Erythroblast (primary cell): ENCODE measurements around the gene EPN1.

Source experiments
- DNase-seq, 2 experiments: peaks; one replicate each; lab custom pipeline; 2025; lab: John Stamatoyannopoulos, UW
- GATA1 ChIP-seq: IDR thresholded peaks from 2 replicates; pipeline ENCODE4 v1.6.1; 2011; ENCODE audit warnings: low read depth, mild to moderate bottlenecking, control low read depth, low read length, moderate library complexity
- POLR2A ChIP-seq: IDR thresholded peaks from 2 replicates; pipeline ENCODE4 v1.6.1; 2011; ENCODE audit warnings: mild to moderate bottlenecking, low read length

Gene EPN1

DNA sequence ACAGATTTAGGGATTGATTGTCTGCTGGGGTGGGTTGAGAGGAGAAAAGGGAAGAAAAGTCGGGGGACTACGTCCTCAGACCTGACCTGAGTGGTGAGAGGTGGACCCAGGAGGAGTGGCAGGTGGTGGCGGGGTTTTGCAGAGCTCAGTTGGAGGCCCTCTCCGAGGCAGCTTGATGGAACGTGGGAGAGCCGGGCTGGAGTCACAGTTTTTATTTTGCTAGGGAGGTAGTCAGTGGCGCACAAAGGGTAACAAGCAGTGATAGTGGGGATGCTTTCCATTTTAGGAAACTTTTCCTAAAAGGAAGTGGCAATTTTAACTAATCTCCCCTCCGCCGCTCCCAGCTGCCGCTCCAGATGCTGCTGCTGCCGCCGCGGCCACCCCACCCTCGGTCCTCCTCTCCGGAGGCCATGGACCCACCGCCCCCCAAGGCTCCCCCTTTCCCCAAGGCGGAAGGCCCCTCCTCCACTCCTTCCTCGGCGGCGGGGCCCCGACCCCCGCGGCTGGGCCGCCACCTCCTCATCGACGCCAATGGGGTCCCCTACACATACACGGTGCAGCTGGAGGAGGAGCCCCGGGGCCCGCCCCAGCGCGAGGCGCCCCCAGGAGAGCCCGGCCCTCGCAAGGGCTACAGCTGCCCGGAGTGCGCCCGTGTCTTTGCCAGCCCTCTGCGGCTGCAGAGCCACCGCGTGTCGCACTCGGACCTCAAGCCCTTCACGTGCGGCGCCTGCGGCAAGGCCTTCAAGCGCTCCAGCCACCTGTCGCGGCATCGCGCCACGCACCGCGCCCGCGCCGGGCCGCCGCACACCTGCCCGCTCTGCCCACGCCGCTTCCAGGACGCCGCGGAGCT lies 32.6 kb upstream of the EPN1 start:
- TF ChIP-seq POLR2A, result no peak
- TF ChIP-seq GATA1, result no peak
- DNase-seq, result peak; percentile 47 to 56

GRCh38 chr19:55643003-55643886 lies 31.8 kb upstream of the EPN1 start, which contains the start of gene ZNF581:
Gene ZNF581, plus strand, starts transcription at chr19:55643649. Its CDS starts 923 bp downstream, at chr19:55644572.
- TF ChIP-seq POLR2A (peak; percentile 70), GATA1 (no peak)
- DNase-seq, result peak; percentile 84 to 89

DNA sequence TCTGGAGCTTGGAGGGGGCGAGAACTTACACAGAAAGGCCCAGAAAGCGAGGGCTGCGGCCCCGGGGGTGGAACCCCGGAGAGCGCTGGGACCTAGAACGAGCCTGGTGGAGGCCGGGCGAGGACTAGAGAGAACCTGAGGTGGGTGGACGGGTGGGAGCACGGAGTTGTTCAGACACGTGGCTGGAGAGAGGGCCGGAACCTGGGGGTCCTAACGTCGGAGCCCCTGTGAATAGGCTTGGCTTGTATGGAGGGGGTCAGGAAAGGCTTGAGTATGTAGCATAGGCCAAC lies 31.2 kb upstream of the EPN1 start:
- no peak for TF ChIP-seq GATA1
- no peak for TF ChIP-seq POLR2A
- peak; percentile 58 to 66 for DNase-seq

DNA sequence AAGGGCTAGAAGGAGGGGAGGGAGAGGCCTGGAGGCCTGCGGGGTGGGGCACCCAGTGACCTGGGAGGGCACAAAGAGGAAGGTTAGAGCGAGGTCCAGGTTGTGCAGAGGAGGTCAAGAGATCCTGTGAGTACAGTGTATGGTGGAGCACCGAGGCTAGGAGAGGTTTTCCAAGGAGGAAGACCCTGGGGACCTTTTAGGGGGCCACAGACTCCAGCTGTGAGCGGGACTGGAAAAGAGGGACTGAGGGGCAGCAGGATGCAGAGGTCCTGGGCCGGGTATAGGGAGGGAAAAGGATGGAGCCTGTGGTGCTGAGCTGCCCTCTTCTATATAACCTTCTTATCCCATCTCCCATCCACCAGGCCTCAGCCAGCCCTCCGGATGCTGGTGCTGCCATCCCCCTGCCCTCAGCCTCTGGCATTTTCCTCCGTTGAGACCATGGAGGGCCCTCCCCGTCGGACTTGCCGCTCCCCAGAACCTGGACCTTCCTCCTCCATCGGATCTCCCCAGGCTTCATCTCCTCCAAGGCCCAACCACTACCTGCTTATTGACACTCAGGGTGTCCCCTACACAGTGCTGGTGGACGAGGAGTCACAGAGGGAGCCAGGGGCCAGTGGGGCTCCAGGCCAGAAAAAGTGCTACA lies 30.7 kb upstream of the EPN1 start:
- TF ChIP-seq POLR2A, result no peak
- no peak for DNase-seq

GRCh38 chr19:55644842-55645511 lies 30.0 kb upstream of the EPN1 start:
- DNase-seq, result no peak
- TF ChIP-seq GATA1 (no peak), POLR2A (no peak)

- no peak for TF ChIP-seq POLR2A
- TF ChIP-seq GATA1, result no peak
- no peak for DNase-seq
Observed at GRCh38 chr19:55645512-55645881, 29.5 kb upstream of the EPN1 start.

- TF ChIP-seq POLR2A (no peak), GATA1 (no peak)
- DNase-seq, result no peak
Observed at GRCh38 chr19:55646889-55647731, 27.9 kb upstream of the EPN1 start.

DNA sequence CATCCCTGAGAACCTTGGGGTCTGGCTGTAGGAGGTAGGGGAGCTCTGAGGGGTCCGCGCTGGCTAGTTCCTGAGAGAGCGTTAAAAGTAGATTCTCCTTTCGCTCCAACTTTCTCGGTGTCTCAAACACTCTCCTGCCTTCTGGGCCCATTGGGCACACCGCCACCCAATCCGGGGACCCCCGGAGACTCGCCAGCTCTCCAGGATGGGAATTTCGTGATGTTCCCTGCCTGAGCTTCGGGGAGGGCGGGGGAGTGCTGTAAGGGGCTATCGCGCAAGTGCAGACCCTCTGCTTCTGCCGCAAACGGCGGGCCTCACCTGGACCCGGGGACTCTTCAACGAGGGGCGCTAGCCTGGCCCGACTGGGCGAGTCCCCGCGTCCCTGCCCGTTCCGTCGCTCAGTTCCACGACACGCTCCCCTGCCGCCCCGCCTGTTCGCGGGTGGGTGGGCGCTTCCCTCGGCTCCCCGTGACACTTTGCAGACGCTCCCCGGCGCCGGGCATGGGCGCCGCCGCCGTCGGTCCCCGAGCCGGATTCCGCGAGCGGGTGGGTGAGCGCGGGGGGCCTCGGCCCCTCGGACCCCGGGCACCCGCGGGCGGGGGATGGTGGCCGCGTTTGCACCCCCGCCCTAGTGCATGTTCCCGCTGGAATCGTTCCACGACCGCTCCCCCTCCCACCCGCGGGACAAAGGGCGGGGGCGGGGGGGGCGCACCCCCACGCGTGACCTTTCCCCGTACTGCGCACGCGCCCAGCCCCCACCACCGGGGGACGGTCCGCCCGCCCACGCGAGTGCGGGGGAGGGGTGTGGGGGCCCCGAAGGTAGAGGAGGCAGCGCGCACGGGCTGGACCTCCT lies 27.1 kb upstream of the EPN1 start, which contains the start of gene CCDC106:
TSS of gene CCDC106 (plus strand) at position 481 of the 853 bp plus-strand sequence. CDS start 835 bp downstream, outside the sequence.
- peak; percentile 58 to 68 for DNase-seq

DNA sequence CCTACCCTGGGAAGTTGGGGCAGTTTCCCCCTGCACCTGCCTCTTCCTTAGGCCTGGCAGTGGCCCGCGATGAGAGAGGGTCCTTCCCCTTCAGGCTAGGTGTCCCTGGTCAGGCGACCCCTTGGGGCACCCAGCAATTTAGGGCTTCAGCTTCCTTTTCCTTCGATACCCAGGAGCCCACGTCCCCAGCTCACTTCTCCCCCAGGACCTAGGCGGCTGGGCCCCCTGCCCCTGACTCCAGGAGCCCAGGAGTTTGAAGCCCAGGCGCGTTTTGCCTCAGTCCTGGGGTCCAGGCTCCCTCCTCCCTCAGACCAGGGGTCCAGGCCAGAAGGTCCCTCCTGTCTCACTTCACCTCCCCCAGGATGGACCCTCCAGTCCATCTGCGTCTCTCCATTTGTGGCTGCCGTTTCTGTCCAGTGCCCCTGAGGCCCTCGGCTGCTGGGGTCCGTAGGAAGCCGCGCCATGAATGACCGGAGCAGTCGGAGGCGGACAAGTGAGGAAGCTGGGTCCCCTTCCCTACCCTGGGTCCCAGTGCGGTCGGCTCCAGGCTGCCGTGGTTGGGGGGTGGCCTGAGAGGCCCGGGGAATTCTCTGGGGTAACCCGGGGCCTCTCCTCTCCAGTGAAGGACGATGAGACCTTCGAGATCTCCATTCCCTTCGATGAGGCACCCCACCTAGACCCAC lies 26.3 kb upstream of the EPN1 start:
- no peak for DNase-seq
- TF ChIP-seq GATA1 (no peak), POLR2A (no peak)

More for the DNA sequence above, 27.1 kb upstream of the EPN1 start, which contains the start of gene CCDC106:
- no peak for TF ChIP-seq POLR2A
- TF ChIP-seq GATA1, result no peak

DNA sequence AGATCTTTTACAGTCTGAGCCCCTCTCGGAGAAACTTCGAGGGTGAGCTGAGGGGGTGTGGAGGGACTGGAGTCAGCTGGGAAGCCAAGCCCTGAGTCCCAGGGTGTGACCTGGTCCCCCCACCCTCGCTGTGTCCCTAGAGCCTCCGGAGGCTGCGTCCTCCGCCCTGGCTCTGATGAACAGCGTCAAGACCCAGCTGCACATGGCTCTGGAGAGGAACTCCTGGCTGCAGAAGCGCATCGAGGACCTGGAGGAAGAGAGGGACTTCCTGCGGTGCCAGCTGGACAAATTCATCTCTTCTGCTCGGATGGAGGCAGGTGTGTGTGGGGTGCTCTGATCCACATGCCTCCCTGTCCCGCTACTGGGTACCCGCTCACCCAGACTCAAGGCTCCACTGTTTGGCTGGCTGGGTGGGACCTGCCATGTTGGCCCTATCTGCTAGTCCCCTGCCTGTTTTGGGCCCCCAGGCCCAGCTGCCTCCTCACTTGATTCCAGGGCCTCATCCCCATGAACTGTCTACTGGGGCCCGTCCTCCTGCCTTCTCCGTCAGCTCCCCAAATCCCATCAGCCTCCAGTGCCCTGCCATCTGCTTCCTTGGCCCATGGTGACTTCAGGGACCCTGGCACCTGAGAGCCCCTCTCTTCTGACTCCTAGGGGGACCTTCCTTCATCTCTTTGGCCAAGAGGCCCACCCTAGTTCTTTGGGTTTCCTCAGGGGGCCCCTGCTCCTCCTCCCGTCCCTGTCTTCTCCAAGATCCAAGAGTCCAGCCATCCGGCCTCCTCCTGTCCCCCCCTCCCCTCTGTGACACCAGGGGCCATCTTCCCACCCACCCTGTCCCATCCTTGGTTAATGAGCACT lies 25.5 kb upstream of the EPN1 start:
- TF ChIP-seq POLR2A, result no peak
- TF ChIP-seq GATA1, result no peak
- DNase-seq, result no peak
